Astrocyte (in vitro differentiated cells and primary cell): ENCODE data around the gene PLCG2. TPM values are rescaled to one million over a fixed set of nuclear protein-coding genes. Genes with fewer than 3 reads are reported as not detected.

Experiments
- DNase-seq: peaks from one replicate; pipeline ENCODE4 v3.0.0-alpha.2; 2010; ENCODE audit warnings: low read depth
- FAIRE-seq: peaks from 2 replicates; lab custom pipeline; 2011; peaks lifted over from hg19 to GRCh38; lab: Jason Lieb, UNC
- H2AFZ ChIP-seq: 2 replicates; pipeline ENCODE4 v1.6.0; 2012; ENCODE audit warnings: low read depth, low read length, inconsistent platforms
- H3K27ac ChIP-seq: 2 replicates; pipeline ENCODE4 v1.5.1; 2011; ENCODE audit warnings: low read depth, low read length, inconsistent platforms
- H3K27me3 ChIP-seq: 2 replicates; pipeline ENCODE4 v1.6.0; 2011; ENCODE audit warnings: low read length, inconsistent platforms; ENCODE audit not compliant: insufficient read depth
- H3K36me3 ChIP-seq: 2 replicates; pipeline ENCODE4 v1.5.1; 2011; ENCODE audit warnings: low read length, inconsistent platforms; ENCODE audit not compliant: insufficient read depth
- H3K4me1 ChIP-seq: 2 replicates; pipeline ENCODE4 v1.5.1; 2011; ENCODE audit warnings: low read length, inconsistent platforms; ENCODE audit not compliant: insufficient read depth
- H3K4me2 ChIP-seq: 2 replicates; pipeline ENCODE4 v1.6.0; 2012; ENCODE audit warnings: low read length, inconsistent platforms
- H3K4me3 ChIP-seq: 2 replicates; pipeline ENCODE4 v1.5.1; 2011; ENCODE audit warnings: low read depth, mild to moderate bottlenecking, low read length, inconsistent platforms; ENCODE audit not compliant: insufficient read depth
- H3K79me2 ChIP-seq: 2 replicates; pipeline ENCODE4 v1.6.0; 2012; ENCODE audit warnings: mild to moderate bottlenecking, low read length, inconsistent platforms; ENCODE audit not compliant: insufficient read depth
- H3K9ac ChIP-seq: 2 replicates; pipeline ENCODE4 v1.6.0; 2012; ENCODE audit warnings: mild to moderate bottlenecking, low read length, inconsistent platforms
- H3K9me3 ChIP-seq: 2 replicates; pipeline ENCODE4 v1.5.1; 2012; ENCODE audit warnings: low read depth, mild to moderate bottlenecking, low read length, inconsistent platforms; ENCODE audit not compliant: insufficient read depth
- H4K20me1 ChIP-seq: 2 replicates; pipeline ENCODE4 v1.6.0; 2012; ENCODE audit warnings: low read length, inconsistent platforms; ENCODE audit not compliant: insufficient read depth
- H3K27ac Mint-ChIP-seq: one replicate; pipeline ENCODE4 v1.8.0; 2021; ENCODE audit warnings: mild to moderate bottlenecking, mixed read lengths; ENCODE audit not compliant: unreplicated experiment
- H3K27me3 Mint-ChIP-seq: one replicate; pipeline ENCODE4 v1.8.0; 2021; ENCODE audit warnings: low read depth, mixed read lengths; ENCODE audit not compliant: unreplicated experiment
- H3K36me3 Mint-ChIP-seq: one replicate; pipeline ENCODE4 v1.8.0; 2021; ENCODE audit warnings: low read depth, mixed read lengths; ENCODE audit not compliant: unreplicated experiment
- H3K4me1 Mint-ChIP-seq: one replicate; pipeline ENCODE4 v1.8.0; 2021; ENCODE audit warnings: low read depth, mixed read lengths; ENCODE audit not compliant: unreplicated experiment
- H3K4me3 Mint-ChIP-seq: one replicate; pipeline ENCODE4 v1.8.0; 2021; ENCODE audit warnings: mild to moderate bottlenecking, moderate library complexity, mixed read lengths; ENCODE audit not compliant: unreplicated experiment
- H3K9me3 Mint-ChIP-seq: one replicate; pipeline ENCODE4 v1.8.0; 2021; ENCODE audit warnings: mild to moderate bottlenecking, mixed read lengths; ENCODE audit not compliant: unreplicated experiment
- EZH2 ChIP-seq: IDR thresholded peaks from 2 replicates; pipeline ENCODE4 v1.6.1; 2012; ENCODE audit warnings: mild to moderate bottlenecking, low read length, inconsistent platforms; ENCODE audit not compliant: insufficient read depth
- total RNA-seq: library from RNA; stranded (reverse); gene quantifications from 2 replicates; pipeline ENCODE4 v1.2.1, GENCODE V29; 2021
- TF ChIP-seq, protein P1 (sequence below): IDR thresholded peaks from 2 replicates; pipeline ENCODE4 v1.5.1; 2011; ENCODE audit warnings: low read depth, mild to moderate bottlenecking, inconsistent platforms, low read length, moderate library complexity; ENCODE audit not compliant: insufficient read depth

PLCG2 gene
- total RNA-seq, 1 donor from 2014 or later: 3.1 TPM

- Histone ChIP-seq H3K27me3 (peaks cover 23% of the 10 kb centered on the region), H3K27ac (no peak overlapping the region), H3K9me3 (no peaks in the 10 kb centered on the region), H4K20me1 (no peaks in the 10 kb centered on the region), H3K36me3 (no peaks in the 10 kb centered on the region), H3K4me3 (no peak overlapping the region), H3K9ac (no peak overlapping the region), H3K4me2 (no peak overlapping the region), H2AFZ (no peak overlapping the region), H3K79me2 (no peaks in the 10 kb centered on the region), H3K4me1 (no peaks in the 10 kb centered on the region)
- peaks cover 13% of the 10 kb centered on the region for H3K4me1 Mint-ChIP-seq
- no peak overlapping the region for H3K4me3 Mint-ChIP-seq
- peaks cover 4% of the 10 kb centered on the region for H3K36me3 Mint-ChIP-seq
- TF ChIP-seq, protein P1, sequence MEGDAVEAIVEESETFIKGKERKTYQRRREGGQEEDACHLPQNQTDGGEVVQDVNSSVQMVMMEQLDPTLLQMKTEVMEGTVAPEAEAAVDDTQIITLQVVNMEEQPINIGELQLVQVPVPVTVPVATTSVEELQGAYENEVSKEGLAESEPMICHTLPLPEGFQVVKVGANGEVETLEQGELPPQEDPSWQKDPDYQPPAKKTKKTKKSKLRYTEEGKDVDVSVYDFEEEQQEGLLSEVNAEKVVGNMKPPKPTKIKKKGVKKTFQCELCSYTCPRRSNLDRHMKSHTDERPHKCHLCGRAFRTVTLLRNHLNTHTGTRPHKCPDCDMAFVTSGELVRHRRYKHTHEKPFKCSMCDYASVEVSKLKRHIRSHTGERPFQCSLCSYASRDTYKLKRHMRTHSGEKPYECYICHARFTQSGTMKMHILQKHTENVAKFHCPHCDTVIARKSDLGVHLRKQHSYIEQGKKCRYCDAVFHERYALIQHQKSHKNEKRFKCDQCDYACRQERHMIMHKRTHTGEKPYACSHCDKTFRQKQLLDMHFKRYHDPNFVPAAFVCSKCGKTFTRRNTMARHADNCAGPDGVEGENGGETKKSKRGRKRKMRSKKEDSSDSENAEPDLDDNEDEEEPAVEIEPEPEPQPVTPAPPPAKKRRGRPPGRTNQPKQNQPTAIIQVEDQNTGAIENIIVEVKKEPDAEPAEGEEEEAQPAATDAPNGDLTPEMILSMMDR: no peak
- TF ChIP-seq EZH2: no peak
- H3K9me3 Mint-ChIP-seq: no peaks in the 10 kb centered on the region
- FAIRE-seq (no peak), DNase-seq (no peak)
- peak overlapping the region; percentile 84 for H3K27ac Mint-ChIP-seq
- peaks cover 48% of the 10 kb centered on the region for H3K27me3 Mint-ChIP-seq
These were observed 6.2 kb downstream of the PLCG2 start for GRCh38 chr16:81785138-81785924.

GRCh38 chr16:81786321-81786720 is 7.2 kb downstream of the PLCG2 start:
- Histone ChIP-seq H3K4me3 (no peak overlapping the region), H3K36me3 (no peaks in the 10 kb centered on the region), H4K20me1 (no peaks in the 10 kb centered on the region), H3K27me3 (peaks cover 14% of the 10 kb centered on the region), H2AFZ (no peak overlapping the region), H3K9me3 (no peaks in the 10 kb centered on the region), H3K9ac (no peak overlapping the region), H3K79me2 (no peaks in the 10 kb centered on the region), H3K27ac (no peak overlapping the region), H3K4me1 (no peaks in the 10 kb centered on the region), H3K4me2 (peak overlapping the region; percentile 10)
- peaks cover 3% of the 10 kb centered on the region for H3K9me3 Mint-ChIP-seq
- H3K27me3 Mint-ChIP-seq: peaks cover 47% of the 10 kb centered on the region
- TF ChIP-seq, protein P1: no peak
- peaks cover 13% of the 10 kb centered on the region for H3K4me1 Mint-ChIP-seq
- peak overlapping the region; percentile 84 for H3K27ac Mint-ChIP-seq
- peak; percentile 39 for DNase-seq
- no peak overlapping the region for H3K4me3 Mint-ChIP-seq
- no peak for FAIRE-seq
- peaks cover 7% of the 10 kb centered on the region for H3K36me3 Mint-ChIP-seq

GRCh38 chr16:81786868-81787267 is 7.8 kb downstream of the PLCG2 start:
- Mint-ChIP-seq H3K27ac (peak overlapping the region; percentile 2), H3K4me3 (no peak overlapping the region), H3K4me1 (peaks cover 13% of the 10 kb centered on the region), H3K36me3 (peaks cover 7% of the 10 kb centered on the region), H3K9me3 (peaks cover 3% of the 10 kb centered on the region), H3K27me3 (peaks cover 43% of the 10 kb centered on the region)
- TF ChIP-seq EZH2: no peak
- TF ChIP-seq, protein P1: no peak
- Histone ChIP-seq H3K9me3 (no peaks in the 10 kb centered on the region), H2AFZ (no peak overlapping the region), H3K4me3 (no peak overlapping the region), H3K36me3 (no peaks in the 10 kb centered on the region), H3K4me2 (no peak overlapping the region), H3K4me1 (no peaks in the 10 kb centered on the region), H3K27ac (no peak overlapping the region), H4K20me1 (no peaks in the 10 kb centered on the region), H3K79me2 (no peaks in the 10 kb centered on the region), H3K9ac (no peak overlapping the region), H3K27me3 (peaks cover 11% of the 10 kb centered on the region)
- FAIRE-seq (no peak), DNase-seq (peak; percentile 4)
